ENCODE data around the gene GABARAP.
A peak's percentile ranks its signal among the peaks of the same experiment; 100 is the strongest.
"Not testable (repeated sequence)": the region's sequence is repeated elsewhere in the genome, so short reads cannot be mapped to it uniquely, and the experiment has no call there.

Gene GABARAP

GRCh38 chr17:7260651-7261378 is 18.6 kb upstream of the GABARAP start:
- no peak for DNase-seq

DNA sequence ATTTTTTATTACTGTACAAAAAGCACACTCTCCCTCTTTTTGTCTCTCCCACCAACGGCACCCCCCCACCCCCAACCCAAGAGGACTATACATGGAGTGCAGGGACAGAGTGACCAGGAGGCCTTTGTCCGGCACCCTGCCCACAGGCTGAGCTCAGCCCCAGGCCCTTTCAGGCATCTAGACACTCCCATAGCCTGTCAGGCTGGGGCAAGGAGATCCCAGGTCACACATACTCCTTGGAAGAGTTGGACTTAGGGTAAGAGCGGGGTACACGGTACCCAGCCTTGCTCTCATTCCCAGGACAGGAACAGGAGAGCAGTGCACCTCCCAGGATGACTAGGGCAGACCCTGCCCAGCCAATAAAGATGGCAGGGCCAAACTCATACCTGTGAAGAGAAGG is 17.9 kb upstream of the GABARAP start:
- DNase-seq: no peak

GRCh38 chr17:7259555-7259889 is 17.3 kb upstream of the GABARAP start:
- no peak for DNase-seq

GRCh38 chr17:7258731-7259554 is 16.7 kb upstream of the GABARAP start:
- peak; percentile 37 for DNase-seq

GRCh38 chr17:7256766-7257456 is 14.7 kb upstream of the GABARAP start:
- no peak for DNase-seq

GRCh38 chr17:7254511-7254910 is 12.3 kb upstream of the GABARAP start:
- DNase-seq: no peak

- DNase-seq: no peak
Observed at GRCh38 chr17:7253082-7253481, 10.8 kb upstream of the GABARAP start.

DNA sequence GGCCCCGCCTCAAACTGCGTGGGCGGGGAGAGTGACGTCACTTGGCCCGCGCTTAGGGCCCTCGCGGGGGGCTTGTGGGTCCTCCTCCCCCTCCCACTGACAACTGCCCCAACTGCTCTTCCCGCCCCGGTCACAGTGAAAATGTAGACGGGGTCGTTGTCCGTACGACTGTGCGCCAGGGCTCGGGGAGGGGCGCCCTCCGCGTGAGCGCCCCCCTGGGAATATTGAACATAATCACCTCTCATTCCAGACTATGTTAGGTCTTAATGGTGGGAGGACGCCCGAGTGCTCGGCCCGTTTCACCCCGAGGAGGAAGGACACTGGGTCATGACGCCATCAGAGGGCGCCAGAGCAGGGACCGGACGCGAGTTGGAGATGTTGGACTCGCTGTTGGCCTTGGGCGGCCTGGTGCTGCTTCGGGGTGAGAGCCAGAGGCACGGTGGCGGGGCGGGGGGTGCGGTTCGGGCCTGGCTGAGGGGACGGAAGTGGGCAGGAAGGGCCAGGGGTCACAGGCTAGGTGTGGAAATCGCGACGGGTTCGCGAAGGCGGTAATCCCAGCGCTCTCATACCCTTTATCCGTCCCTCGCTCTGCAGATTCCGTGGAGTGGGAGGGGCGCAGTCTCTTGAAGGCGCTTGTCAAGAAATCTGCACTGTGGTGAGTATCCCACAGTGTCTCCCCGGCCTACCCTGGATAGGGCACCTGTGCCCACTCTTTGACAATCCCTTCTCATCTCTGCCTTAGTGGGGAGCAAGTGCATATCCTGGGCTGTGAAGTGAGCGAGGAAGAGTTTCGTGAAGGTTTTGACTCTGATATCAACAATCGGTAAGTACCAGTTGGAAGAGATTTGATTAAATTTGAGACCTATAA is 10.2 kb upstream of the GABARAP start, which contains the start of gene ELP5:
Gene ELP5 (plus strand): TSS at position 40 of the 868 bp plus-strand sequence. CDS start 336 bp downstream, at position 376.
- peak; percentile 89 for DNase-seq

GRCh38 chr17:7251661-7252175 is 9.5 kb upstream of the GABARAP start, which contains the start of gene CTDNEP1:
Gene CTDNEP1 (minus strand): TSS chr17:7251734. CDS start chr17:7251296, 438 bp downstream.
- DNase-seq: peak; percentile 98

DNA sequence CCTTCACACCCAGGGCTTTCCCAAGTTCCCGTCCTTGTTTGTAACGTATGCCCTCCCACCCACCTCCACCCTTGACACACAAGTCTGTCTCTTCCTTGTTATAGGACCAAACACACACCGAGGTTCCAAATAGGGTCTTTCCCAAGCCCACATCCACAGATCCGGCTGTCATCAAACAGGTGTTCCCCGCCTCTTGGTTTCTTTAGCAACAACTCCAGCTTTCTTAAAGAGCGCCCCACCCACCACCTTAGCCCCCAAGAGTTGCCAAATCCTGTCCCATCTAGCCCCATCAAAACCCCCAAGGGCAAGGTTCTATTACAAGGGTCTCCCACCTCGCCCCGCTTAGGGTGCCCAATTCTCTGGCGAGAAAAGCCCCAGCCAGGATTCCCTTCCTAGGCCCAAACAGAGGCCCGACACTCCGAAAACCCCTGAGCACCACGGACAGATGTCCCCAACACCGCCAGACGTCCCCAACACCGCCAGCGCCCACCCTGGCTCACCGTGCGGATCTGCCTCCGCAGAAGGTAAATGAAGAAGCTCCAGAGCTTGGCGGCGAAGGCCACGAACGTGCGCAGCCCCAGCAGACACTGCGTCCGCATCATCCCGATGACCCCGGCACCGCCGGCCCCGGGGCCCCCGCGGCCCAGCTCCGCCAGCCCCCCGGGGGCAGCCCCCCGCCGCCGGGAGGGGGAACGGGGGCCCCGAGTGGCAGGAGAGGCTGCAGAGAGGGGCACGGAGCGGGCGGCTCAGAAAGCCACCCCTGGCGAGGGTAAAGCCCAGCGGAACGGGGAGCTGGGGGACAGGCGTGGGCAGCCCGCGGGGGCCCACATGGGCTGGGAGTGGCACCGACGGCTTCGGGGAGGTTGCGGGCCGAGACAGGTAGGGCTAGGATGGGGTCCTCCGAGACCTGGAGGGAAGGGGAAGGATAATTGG is 8.7 kb upstream of the GABARAP start:
- no peak for DNase-seq

GRCh38 chr17:7249830-7250229 is 7.6 kb upstream of the GABARAP start:
- DNase-seq: no peak

DNA sequence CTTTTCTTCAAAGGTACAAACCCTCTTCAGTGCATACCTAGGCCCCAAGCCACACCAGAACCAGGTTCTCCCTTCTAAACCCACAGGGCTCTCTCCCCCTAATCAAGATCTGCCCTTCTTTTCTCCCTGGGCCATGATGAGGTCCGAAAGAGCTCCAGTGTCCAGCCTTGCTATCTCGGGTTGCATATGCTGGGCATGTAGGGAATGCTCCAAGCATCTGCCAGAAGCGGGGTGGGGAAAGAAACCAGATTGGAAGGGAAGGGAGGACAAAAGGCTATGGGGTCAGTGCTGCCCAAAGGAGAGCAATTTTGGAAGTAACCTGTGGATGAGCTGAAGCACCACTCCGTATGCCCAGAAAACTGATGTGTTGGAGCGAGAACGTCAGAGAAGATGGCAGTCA is 7.0 kb upstream of the GABARAP start:
- no peak for DNase-seq

DNA sequence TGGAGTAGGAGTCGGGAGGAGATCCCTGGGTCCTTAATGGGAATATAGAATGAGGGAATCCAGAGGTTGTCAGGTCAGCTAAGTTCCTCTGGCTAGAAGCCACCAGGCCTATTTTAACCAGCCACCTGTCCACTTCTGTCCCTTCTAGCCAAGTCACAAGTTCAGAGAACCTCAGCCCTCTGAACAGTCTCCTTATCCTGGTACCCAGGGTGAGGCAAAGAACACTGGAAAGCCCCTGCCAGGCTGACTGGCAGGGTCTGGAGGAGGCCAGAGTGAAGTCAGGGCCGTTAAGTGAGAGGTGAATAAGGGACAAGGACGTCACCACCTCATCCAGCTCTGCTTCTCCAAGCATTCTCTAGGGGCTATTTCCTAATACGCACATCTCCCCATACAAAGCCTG is 6.5 kb upstream of the GABARAP start:
- no peak for DNase-seq

GRCh38 chr17:7246779-7247178 is 4.5 kb upstream of the GABARAP start:
- DNase-seq: no peak

- not testable (repeated sequence) for DNase-seq
Observed at GRCh38 chr17:7243838-7244237, 1.6 kb upstream of the GABARAP start.

DNA sequence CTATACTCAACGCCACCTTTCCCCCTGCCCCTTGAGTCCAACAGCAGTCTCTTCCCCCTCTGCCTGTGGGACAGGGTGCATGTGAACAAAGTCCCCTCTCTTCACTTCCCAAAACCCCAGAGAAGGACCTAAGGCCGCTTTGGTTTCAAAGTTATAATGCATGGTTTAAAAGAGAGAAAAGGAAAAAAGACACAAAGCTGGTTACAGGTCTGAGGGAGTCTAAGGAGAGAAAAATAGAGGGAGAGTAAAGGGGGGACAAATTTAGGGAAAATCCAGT is 1.1 kb upstream of the GABARAP start:
- DNase-seq: no peak

DNA sequence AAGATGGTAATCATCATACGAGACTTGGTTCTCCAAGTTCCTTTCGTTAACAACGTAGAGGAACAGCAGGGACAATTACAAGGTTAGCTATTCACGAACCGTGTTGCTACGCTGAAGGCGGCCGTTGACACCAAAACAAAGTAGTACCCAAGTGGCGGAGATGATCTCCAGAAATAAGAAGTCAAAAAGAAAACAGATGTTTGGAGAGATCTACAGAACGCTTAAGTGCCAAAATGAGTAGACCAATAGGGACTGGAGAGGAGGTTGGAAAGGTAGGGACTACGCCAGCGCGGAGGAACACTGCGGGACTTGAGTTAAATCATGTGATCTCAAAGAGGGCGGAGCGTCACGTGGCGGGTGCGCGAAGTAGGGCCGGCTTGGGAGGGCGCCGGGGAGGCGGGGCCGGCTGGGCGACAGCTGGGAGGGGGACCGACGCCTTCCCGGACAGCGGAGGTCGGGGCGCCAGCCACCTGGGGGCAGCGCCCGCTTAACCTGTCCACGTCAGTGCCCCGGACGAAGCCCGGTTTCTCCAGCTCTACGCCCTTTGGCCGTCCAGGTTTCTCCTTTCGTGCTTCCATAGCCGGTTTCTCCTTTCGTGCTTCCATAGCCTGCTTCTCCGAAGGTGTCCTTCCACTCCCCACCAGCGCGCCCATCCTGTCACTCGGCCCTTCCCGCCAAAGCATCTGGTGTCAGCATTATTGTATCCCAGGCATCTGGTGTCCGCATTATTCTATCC is 636 bp upstream of the GABARAP start:
- peak; percentile 89 for DNase-seq

- no peak for DNase-seq
Observed at GRCh38 chr17:7241090-7241733, 1.0 kb downstream of the GABARAP start.

DNA sequence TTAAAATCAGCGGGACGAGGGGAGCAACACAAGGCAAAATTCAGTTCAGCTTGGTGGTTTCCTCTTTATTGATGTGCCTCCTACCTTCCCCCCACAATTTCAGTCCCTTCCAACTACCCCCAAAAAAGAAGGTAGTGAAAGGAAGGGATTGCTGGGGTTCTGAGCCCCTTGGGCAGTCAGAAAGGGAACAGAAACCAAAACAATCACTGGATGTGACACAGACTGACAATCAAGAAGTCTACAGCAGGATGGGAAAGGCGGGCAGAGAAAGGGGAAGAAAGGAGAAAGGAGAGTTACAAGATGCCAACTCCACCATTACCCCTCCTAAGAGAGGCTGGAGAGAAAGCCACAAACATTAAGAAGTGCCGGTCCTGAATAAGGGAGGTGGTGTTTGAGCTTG is 1.9 kb downstream of the GABARAP start:
- DNase-seq: no peak

Data from HCEC 1CT (cell line).